Measurements from ENCODE around the gene CPSF7.

- no peak for TF ChIP-seq POLR2AphosphoS5 (IDR thresholded peaks at IDR 0.05; ENCODE audit: low read depth, low read length)
- no peak for TF ChIP-seq CTCF (IDR thresholded peaks at IDR 0.05)
- no peak for TF ChIP-seq TCF7L2 (IDR thresholded peaks at IDR 0.05; ENCODE audit: low read depth, low read length)
- TF ChIP-seq SIN3A (IDR thresholded peaks at IDR 0.05; ENCODE audit: borderline replicate concordance, insufficient read depth, low read depth, low read length), result no peak
These were observed 61.1 kb downstream of the CPSF7 start for GRCh38 chr11:61368646-61369045.
